Right ventricle myocardium inferior (tissue), 1 donor: ENCODE results near the gene NQO1. TPM values are rescaled to one million over a fixed set of nuclear protein-coding genes. Genes with fewer than 3 reads are reported as not detected.
"Not testable (repeated sequence)": the region's sequence is repeated elsewhere in the genome, so short reads cannot be mapped to it uniquely, and the experiment has no call there.

Source experiments
- ATAC-seq: fragments of 200-7000 bp; cut with Tn5 transposase; one replicate; pipeline ENCODE4 v1.9.1; 2020; ENCODE audit warnings: mild to moderate bottlenecking, moderate library complexity
- DNase-seq: peaks from one replicate; pipeline ENCODE4 v3.0.0; 2021; ENCODE audit errors: missing footprints
- intact Hi-C: fragments of 100-400 bp; cut with DNase I; formaldehyde crosslinking; loops from one replicate; pipeline ENCODE4 v1.11.0; 2022
- long read RNA-seq: library from polyadenylated mRNA; unstranded; transcript quantifications from one replicate; pipeline ENCODE4 v2.0.0, GENCODE V29; 2021
- total RNA-seq: library from RNA; stranded (reverse); fragmentation: NEBNext Ultra II Directional; extraction: Animal tissue kit (Norgen Biotek cat#: 25700); gene quantifications from one replicate; pipeline ENCODE4 v1.2.1, GENCODE V29; 2021
- donor health status: DM: no; HTN: yes; CAD: no; lungs with severe emphysema.

Gene NQO1
- total RNA-seq, result 48.0 TPM
- long read RNA-seq, transcript NQO1-201 (6 exons, 2,912 nt), result major isoform, 9 of 16 reads
- long read RNA-seq, partial matches to known transcripts, result 1 of 16 reads
- long read RNA-seq, other reads (novel, unspliced or antisense), result 1 of 16 reads

GRCh38 chr16:69726313-69727060 is at the start of gene NQO1:
TSS of gene NQO1 (minus strand) at chr16:69726560. CDS start at chr16:69726439, 121 bp downstream.
- ATAC-seq, result peak; percentile 98
- intact Hi-C loops, result no loop called here
- peak; percentile 95 for DNase-seq

DNA sequence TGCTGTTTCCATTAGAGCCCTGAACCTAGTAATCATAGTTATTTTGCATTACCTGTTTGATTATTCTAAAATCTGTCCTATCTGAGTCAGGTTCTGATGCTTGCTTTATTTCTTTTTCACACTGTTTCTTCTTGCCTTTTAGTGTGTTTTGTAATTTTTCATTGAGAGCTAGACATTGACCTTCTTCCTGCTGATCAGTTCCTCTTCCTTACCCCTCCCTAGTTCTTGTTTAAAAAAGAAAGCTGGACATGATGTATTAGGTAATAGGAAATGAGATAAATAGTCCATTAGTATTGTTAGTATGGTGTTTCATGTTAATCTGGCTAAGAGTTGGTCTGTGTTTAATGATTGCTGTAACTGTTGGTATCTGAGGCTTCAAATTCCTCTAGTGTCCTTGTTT is 49.2 kb upstream of the NQO1 start:
- ATAC-seq (no peak), DNase-seq (no peak)
- intact Hi-C loops, result no loop called here

DNA sequence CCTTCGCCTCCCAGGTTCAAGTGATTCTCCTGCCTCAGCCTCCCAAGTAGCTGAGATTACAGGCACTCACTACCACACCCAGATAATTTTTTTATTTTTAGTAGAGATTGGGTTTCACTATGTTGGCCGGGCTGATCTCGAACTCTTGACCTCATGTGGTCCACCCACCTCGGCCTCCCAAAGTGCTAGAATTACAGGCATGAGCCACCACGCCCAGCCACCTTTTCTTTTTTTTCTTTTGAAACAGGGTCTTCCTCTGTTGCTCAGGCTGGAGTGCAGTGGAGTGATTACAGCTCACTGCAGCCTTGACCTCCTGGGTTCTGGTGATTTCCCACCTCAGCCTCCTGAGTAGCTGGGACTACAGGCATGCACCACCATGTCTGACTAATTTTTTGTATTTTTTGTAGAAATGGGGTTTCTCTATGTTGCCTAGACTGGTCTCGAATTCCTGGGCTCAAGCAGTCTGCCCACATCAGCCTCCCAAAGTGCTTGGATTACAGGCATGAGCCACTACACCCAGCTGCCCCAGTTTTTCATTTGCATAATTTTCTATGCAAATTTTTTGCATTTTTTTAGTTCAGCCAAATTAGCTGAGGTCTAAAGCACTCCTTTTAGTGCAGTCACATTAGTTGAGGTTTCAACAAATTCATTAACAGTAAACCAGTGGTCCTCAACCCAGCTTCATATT is 47.0 kb upstream of the NQO1 start:
- intact Hi-C loops, result no loop called here
- DNase-seq (no peak), ATAC-seq (no peak)

GRCh38 chr16:69771651-69771967 is 45.2 kb upstream of the NQO1 start:
- DNase-seq (no peak), ATAC-seq (no peak)
- intact Hi-C loops, result no loop called here

DNA sequence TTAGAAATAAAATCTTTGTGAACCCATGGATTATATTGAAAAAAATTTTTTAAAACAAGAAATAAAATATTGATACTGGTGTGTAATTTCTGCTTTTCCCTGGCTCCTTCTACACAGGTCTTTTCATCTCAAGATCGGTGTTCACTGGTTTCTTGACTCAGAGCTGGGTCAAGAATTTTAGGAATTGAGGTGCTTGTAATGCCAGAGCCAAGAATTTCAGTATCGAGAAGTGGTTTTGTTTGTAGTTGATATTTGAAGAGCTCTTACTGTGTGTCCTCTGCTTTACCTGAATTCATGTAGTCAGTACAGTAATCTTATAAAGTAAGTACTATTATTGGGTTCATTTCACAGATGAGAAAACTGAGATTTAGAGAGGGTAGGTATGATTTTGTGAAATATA is 43.0 kb upstream of the NQO1 start:
- intact Hi-C loops, result no loop called here

GRCh38 chr16:69768666-69769065 is 42.3 kb upstream of the NQO1 start:
- DNase-seq (no peak), ATAC-seq (no peak)
- intact Hi-C loops, result no loop called here

More for the DNA sequence above, 43.0 kb upstream of the NQO1 start:
- ATAC-seq (no peak), DNase-seq (no peak)

DNA sequence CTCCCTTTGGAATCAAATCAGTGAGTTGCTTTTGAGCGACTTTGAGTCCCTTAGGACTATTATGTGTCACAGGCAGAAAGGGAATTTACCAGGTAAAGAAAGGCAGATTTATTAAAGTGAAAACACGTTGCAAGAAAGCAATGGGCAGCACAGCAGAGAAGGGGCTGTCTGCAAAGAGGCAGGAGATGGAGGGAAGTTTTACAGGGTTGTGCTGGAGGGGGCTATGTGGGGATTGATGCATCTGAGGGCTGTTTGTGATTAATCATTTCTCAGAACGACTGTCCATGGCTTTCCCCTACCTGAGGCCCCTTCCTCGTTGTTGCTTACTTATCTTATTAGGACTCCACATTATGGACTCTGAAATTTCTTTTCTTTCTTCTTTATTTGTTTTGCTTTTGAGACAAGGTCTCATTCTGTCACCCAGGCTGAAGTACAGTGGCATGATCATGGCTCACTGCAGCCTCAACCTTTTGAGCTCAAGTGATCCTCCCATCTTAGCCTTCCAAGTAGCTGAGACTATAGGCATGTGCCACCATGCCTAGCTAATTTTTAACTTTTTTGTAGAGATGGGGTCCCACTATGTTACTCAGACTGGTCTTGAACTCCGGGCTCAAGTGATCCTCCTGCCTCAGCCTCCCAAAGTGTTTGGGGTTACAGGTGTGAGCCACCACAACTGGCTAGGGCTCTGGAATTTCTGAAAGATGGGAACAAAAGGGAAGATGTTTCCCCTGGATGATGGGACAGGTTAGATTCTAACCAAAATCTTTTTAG is 41.3 kb upstream of the NQO1 start:
- intact Hi-C loops, result no loop called here
- no peak for DNase-seq
- no peak for ATAC-seq

DNA sequence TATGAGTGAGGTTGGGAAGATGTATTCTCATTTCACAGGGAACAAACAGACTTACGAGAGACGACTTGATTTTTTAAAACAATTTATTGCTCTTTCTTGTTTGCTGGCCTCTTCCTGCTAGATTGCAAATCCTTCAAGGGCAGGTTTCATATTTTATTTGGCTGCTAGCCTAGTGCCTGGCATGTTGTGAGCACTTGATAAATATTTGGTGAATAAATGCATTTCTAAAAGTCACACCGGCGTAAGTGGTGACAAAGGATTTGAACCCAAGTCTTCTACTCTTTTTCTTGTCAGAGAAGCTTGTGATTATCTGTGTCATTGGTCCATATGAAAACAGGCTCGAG is 37.2 kb upstream of the NQO1 start:
- DNase-seq (no peak), ATAC-seq (no peak)
- intact Hi-C loops, result no loop called here

DNA sequence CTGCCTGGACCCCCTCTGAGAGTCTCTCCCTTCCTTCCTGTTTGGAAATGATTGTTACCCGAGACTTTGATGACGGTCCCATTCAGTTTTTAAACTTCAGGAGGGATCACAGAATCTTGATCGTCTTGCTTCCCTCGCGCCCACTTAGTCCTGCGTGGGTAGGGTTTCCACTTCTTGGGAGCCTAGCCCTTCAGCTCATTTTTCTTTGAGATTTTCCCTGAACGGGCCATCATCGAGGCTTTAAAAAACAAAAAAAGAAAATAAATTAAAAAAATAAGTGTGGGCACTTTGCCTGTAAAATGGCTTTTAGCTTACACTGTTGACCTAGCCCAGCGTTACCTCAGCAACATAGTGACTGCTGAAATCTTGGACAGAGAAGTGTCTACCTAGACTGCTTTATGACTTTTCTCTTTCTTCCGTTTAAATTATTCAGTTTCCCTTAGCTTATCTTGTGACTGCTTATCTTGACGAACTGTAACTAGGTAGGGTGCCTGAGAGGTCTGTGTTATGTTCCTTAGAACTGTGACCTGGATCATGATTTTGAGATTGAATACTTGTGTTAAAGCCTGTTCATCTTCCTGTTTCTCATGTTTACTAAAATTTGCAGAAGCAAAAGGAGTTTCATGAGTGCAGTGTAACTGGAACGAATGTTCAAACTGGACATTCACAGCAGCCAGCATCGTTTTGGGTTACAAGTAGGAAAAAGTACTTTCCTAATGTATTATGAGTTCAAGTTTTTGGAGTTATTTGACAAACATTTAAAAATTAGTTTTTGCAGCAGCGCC is 36.6 kb upstream of the NQO1 start:
- ATAC-seq (peak; percentile 42), DNase-seq (no peak)
- intact Hi-C loops, result no loop called here

- intact Hi-C loops, result no loop called here
- DNase-seq (peak; percentile 93), ATAC-seq (peak; percentile 83)
These were observed 35.8 kb upstream of the NQO1 start, which contains the start of gene WWP2 for GRCh38 chr16:69761983-69762813. TSS of gene WWP2 (plus strand) at chr16:69762332. CDS start at chr16:69787011, 24,679 bp downstream.

DNA sequence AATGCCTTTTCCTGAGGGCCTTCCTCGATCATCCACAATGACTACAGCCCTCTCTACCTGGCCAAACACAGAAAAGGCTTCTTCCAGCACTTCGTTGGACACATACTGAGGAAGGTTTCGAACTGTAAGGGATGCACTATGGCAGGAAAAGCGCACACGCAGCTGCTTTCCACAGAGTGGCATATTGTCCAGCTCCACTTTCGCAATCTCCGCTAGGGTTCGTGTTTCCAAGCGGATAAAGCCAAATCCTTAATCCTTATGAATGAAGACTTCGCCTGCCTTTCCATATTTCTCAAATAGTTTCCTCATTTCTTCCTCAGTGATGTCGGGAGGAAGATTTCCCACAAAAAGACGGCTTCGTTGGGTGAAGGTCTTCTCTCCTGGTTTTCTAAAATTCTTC is 31.0 kb upstream of the NQO1 start:
- intact Hi-C loops, result loop anchor here (5.0 kb wide), 1 partner anchor 370 kb away; the partner anchor contains the start of gene TERF2
- DNase-seq, ATAC-seq: not testable (repeated sequence)

- ATAC-seq (no peak), DNase-seq (no peak)
- intact Hi-C loops, result loop anchor here (5.0 kb wide), 1 partner anchor 369 kb away; the partner anchor contains the start of gene TERF2
These were observed 30.3 kb upstream of the NQO1 start for GRCh38 chr16:69756705-69757104.

DNA sequence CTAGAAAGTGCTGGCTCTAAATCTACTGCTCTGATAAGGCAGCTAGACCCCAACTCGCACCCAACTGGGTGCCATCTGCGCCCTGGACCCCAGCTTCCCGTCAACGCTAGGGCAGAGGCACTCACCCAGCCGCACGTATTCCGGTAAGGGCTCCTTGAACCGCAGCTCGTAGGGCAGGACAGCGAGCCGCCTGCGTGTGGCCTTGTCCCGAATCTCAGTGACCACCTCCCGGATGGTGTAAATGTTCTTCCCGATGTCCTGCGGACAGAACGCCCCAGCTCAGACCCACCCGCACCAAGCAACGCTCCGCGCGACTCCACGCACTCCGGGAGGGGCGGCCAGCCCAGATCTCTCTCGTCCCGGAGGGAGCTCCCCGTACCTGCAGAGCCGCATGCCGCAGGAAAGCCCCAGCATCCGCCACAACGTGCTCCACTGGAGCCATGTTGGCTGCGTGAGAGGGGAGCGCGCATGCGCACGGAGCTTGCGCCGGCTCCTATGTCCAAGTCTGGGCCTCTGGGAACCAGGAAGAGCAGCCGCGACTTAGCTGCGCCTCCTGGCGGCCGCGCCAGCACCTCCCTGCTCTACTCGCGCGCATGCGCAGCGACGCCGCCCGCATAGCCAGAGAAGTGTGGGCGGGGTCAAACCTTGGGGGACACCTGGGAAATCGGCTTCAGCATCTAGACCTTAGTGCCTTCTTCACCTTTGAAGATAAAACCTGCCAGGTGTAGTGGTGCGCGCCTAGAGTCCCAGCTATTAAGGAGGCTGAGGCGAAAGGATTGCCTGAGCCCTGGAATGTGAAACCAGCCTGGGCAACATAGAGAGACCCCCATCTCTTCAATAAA is 28.3 kb upstream of the NQO1 start, which contains the start of gene NOB1:
Gene NOB1, minus strand, starts transcription at position 458 of the 842 bp plus-strand sequence. Its CDS starts 16 bp downstream, at position 442.
- intact Hi-C loops, result loop anchor here (1.0 to 5.0 kb wide), 2 partner anchors 45 to 367 kb away; partner anchors contain the start of gene TERF2
- DNase-seq, result peak; percentile 99
- ATAC-seq, result peak; percentile 98

DNA sequence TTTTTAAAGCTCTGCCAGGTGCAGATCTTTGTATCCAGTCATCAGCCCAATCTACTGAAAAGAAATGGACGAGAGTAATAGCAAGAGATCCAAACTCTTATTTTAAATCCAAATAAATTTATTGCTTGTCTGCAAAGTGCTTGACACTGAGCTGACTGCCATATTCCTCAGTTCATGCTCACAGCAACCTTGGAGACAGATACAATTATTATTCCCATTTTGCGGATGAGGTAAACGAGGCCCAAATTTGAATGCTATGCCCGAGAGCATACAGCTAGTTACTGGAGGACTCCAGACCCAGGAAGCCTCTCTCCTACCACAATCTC is 27.7 kb upstream of the NQO1 start:
- no peak for DNase-seq
- intact Hi-C loops, result no loop called here
- no peak for ATAC-seq

DNA sequence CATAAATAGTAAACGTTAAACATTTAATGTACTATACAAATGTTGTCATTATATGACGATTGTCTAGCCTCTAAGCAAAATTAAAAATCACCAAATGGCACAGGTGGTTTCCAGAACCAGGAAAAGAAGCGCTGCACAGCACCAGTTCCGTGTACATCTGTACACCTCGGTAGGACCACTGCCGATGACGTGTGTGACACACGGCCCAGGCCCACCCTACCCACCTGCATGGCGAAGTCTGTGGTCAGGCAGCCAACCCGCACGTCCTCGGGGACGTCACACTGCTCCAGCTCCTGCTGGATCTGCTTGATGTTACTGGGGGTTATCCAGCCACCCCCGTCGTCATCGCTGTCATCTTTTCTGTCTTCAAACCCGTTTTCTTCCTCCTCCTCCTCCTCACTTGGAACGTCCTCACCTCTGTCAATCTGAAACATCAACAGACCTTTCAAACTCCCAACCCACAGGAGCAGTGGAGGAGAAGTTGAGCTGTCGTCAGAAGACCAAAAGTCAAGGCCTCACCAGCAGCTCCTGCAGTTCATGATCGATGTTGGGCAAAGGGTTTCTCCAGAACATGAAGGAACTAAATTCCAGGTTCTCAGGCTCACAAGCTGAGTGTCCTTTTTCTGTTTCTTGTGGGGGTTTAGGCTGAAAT is 22.5 kb upstream of the NQO1 start:
- DNase-seq (no peak), ATAC-seq (no peak)
- intact Hi-C loops, result no loop called here

DNA sequence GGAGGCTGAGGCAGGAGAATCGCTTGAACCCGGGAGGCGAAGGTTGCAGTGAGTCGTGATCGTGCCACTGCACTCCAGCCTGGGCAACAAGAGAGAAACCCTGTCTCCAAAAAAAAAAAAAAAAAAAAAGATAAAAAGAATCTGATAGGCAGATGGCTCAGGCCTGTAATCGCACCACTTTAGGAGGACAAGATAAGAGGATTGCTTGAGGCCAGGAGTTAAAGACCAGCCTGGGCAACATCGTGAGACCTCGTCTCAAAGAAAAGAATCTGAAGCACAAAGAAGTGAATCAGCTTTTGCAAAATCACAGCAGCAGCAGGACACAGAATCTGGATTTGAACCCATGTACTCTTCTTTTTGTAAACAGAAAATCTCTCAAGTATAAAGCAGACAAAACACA is 20.8 kb upstream of the NQO1 start:
- ATAC-seq (no peak), DNase-seq (no peak)
- intact Hi-C loops, result no loop called here
